ENCODE results near the gene GLYR1.

GLYR1 gene

GRCh38 chr16:4879049-4879448, 32.0 kb upstream of the GLYR1 start:
- DNase-seq, result no peak

- no peak for DNase-seq
Observed at GRCh38 chr16:4877380-4877685, 30.2 kb upstream of the GLYR1 start.

DNA sequence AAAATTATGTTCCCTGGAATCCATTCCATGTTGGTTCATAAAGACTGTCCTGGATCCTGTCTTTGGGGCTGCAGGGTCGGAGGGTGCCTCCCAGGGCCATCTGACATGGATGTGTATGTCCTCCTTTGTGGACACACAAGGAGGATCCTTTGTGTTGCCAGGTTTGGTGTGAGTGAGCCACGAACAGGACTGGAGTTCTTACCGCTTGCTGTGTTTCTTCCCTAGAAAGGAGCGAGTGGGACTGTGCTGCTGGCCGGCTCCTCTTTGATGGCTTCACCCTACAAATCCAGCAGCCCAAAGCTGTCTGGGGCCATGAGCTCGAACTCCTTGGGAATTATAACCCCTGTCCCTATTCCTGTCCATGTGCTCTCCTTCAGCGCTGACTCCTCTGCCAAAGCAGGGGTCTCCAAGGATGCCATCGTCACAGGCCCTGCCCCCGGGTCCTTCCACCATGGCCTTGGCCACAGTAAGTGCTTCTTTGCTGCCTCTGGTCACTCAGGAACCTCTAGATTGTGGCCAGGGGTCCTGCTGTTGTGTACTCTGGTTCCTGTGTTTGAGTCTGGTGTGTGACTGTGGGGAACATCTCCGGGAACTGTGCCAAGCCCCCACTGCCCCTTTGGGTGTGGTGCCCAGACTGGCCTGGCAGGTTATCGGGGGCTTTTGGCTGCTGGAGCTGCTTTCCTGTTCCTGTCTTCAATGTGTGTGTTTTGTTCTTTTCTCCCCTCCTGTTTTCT, 29.7 kb upstream of the GLYR1 start:
- DNase-seq, result no peak

DNA sequence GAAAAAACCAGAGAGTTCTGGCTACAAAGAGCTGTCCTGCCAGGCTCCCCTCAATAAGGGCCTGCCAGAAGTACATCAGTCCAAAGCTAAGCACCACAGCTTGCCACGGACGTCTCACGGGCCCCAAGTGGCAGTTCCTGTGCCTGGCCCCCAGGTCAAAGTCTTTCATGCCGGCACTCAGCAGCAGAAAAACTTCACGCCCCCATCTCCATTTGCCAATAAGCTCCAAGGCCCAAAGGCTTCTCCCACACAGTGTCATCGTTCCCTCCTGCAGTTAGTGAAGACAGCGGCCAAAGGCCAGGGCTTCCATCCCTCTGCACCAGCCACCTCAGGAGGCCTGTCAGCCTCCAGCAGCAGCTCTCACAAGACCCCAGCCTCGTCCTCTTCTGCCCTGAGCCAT, 27.6 kb upstream of the GLYR1 start:
- DNase-seq, result no peak

DNA sequence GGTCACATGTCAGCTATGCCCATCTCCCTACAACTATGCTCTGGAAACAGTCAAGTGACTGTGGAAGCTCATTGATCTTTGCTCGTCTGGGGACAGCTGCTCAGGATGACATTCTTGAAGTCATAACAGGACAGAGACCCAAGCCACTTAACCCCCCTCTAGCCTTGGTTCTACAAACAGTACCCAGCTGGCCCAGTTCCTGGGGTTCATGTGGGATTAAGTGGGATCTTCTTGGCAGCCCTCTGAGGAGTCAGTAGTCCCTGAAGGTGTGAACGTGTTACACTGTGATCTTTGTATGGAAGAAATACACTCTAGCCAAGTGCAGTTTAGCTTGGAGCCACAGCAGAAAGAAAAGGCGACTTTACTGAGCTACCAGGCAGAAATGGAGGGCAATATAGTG, 26.0 kb upstream of the GLYR1 start:
- no peak for DNase-seq

GRCh38 chr16:4871071-4871470, 24.0 kb upstream of the GLYR1 start:
- DNase-seq, result no peak

- DNase-seq, result no peak
Observed at GRCh38 chr16:4870138-4870671, 23.1 kb upstream of the GLYR1 start.

DNA sequence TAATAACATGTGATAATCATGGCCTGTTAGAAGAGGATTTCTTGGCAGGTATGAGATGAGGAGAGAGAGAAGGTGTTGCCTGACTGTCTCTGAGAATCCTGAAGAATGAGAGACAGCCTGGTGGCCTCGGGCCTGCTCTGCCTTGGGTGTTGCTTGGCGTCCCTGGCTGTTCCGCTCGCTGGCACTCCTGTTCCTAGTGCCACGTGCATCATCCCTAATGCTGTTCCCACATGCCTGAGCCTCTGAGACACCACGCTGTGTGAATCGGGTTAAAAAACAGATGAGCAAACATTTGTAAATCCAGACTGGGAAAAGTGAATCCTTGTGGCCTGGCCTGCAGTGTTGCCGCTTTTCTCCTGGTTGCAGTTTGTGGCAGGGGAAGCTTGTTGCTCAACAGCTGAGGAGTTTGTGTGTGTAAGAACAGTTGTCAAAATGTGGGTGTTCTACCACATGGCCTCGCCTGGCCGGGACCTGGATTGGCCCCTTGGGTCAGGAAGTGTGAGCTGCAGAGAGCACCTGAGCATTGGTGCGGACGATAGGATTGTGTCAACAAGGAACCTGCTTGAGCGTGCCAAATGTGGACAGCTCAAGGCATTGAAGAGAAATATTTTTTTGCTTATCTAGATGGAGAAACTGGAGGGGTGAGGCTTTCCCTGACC, 22.2 kb upstream of the GLYR1 start:
- DNase-seq, result no peak

DNA sequence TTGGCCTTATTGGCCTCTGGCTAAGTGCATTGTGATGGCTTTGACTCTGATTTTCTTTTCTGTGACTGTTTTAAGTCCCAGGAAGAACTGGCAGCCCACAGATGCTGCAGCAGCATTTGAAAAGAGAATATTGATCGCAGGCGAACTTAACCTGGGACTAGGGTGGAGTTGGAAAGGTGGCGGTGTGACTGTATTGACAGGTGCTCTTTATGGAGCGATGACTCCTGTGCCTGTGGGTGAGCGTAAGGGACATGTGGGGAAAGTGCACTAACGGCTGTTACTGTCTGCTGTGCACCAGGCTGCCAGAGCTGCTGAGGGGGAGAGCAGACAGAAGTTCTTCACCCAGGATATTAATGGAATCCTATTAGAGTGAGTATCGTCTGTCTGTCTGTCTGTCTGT, 21.4 kb upstream of the GLYR1 start:
- DNase-seq, result no peak

DNA sequence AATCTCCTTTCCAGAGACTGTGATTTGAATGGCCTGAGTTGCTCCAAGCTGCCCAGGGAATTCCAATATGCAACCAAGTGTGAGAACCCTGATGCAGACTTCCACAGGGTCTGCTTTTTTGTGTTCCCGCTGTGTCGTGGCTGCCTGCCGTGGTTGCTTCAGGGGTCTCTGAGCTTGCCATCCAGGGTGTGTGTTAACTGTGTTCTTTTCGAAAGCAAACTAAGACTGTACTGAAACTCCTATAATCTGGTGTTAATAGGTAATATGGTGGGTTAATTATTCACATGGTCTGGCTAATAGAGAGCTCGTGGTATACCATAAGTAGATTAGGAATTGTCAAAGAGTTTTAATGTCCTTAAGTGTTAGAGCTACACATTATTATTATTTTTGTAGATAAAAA, 20.9 kb upstream of the GLYR1 start:
- no peak for DNase-seq

DNA sequence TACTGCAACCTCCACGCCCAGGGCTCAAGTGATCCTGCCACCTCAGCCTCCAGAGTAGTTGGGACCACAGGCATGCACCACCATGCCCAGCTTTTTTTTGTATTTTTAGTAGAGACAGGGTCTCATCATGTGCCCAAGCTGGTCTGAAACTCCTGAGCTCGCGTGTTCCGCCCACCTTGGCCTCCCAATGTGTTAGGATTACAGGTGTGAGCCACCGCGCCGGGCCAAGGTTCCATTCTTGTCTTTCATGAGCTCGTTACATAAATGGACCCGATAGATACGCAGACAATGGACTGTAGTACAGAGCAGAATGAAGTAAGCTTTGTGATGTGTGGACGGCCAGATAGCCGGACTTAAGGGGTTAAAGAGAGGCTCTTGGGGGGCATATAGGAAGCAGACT, 19.5 kb upstream of the GLYR1 start:
- DNase-seq, result no peak

- DNase-seq, result no peak
Observed at GRCh38 chr16:4865231-4865860, 18.3 kb upstream of the GLYR1 start.

GRCh38 chr16:4864728-4865127, 17.6 kb upstream of the GLYR1 start:
- DNase-seq, result no peak

DNA sequence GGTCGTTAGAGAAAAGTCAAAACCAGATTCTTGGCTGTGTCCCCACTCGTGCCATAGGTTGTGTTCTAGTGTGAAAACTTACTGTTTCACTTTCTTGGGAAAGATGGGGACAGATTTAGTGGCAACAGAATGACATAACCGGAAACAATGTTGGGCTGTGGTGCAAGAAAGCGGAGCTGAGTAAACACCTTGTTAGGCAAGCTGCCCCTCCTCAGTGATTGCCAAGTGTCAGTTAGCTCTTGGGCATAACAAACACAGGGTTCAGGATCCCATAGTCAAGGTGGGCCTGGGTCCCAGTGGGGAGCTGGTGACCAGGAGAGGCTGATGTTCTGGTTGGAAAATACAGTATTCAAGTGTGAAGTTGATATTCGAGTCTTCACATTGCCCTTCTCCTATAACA, 15.6 kb upstream of the GLYR1 start:
- no peak for DNase-seq

DNA sequence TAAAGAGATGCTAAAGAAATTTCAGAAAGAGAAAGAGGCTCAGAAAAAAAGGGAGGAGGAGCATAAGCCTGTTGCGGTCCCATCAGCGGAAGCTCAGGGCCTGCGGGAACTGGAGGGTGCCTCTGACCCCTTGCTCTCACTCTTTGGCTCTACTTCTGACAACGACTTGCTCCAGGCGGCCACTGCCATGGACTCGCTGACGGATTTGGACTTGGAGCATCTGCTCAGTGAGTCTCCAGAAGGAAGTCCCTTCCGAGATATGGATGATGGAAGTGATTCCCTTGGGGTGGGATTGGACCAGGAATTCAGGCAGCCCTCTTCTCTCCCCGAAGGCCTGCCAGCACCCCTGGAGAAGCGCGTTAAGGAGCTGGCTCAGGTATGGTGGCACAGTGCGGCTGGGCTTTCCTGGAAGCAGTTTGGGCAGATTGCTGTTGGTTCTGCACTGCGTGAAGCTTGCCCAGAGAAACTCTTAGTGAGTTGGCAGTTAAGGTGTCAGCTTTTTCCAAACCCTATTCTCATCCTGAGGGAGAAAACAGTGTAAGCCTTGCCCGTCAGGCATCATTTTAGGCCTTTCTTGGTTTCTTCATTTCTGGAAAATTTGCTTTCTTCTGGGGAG, 13.7 kb upstream of the GLYR1 start:
- no peak for DNase-seq

- DNase-seq, result no peak
Observed at GRCh38 chr16:4859900-4860255, 12.8 kb upstream of the GLYR1 start.

GRCh38 chr16:4859190-4859899, 12.3 kb upstream of the GLYR1 start:
- DNase-seq, result no peak

DNA sequence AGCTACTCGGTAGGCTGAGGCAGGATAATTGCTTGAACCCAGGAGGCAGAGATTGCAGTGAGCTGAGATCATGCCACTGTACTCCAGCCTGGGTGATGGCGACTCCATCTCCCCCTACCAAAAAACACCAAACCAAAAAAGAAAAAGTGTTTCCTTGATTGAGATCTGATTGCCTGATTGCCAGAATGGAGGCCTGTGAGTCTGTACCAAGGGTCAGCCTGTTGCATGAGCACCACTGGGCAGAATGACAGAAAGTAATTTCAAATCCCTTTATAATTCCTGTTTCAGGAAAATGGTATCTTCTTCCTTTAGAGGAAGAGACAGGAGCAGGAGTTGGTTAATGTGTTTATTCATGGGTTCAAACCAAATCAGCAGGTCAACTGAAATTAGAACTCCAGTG, 8.7 kb upstream of the GLYR1 start:
- no peak for DNase-seq

DNA sequence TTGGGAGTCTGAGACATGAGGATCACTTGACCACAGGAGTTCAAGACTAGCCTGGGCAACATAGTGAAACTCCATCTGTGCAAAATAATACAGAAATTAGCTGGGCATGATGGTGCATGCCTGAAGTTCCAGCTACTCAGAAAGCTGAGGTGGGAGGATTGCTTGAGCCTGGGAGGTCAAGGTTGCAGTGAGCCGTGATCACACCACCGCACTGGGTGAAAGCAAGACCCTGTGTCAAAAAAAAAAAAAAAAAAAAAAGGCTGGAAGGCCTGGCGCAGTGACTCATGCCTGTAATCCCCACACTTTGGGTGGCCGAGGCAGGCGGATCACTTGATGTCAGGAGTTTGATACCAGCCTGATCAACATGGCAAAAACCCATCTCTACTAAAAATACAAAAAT, 8.3 kb upstream of the GLYR1 start:
- DNase-seq, result no peak

GRCh38 chr16:4852221-4852872, 5.3 kb upstream of the GLYR1 start:
- DNase-seq, result no peak

DNA sequence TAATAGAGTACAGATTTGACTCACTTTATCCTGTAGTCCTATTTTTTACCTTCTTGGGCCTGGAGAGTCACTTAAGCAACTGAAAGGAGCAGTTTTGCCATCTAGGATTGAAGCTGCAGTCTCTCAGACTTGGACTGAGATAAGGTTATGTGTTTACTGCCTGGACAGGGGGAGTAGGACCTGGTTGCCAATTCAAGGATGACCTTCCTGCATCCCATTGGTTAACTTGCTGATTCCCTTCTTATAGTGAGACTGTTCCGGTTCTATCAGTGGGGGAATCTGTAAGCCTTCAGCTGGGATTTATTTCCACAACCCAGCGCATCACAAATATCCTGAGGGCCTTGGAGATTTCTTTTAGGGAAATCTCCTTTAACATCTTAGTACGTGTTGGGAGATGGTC, 3.1 kb upstream of the GLYR1 start:
- no peak for DNase-seq

DNA sequence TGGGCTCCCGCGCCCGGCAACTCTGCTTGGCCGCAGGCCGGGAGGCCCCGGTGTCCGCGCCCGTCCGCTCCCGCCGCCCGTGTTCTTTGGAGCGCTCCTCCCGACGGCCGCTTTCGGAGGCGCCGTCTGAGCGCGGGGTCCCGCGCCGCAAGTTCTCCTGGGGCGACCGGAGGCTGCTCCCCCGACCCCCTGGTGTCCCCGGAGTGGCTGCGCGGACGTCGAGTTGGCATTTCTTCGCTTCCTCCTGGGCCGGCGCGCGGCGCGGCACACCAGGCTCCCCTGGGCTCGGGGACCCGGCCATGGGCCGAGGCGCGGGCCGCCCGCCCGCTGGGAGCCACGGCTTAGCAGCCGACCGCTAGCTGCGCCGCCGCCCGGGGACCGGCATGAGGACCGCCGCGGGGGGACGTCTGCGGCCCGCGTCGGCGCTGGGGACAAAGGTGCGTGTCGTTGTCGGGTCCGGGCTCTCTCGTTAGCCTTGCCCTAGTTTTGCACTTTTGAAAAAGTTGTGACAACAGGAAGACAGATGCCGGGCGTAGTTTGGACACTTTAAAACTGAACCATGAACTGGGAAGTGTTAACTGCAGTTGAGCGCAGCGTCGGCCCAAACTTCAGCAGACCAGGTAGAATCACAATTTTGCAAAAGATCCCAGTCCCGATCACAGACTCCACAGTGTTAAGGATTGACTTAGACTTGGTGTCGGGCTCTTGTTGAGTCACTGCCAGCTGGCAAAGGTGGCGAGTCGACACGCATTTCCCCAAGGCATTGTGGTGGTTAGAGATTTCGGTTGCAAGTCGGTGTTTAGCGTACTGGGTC, 893 bp upstream of the GLYR1 start:
- DNase-seq, result no peak
